ENCODE data around the gene PRKAG2. TPM values are rescaled to one million over a fixed set of nuclear protein-coding genes. Genes with fewer than 3 reads are reported as not detected.

Gene PRKAG2
- total RNA-seq, 2 donors from 2014 or later, result 41.3 to 51.8 TPM

DNA sequence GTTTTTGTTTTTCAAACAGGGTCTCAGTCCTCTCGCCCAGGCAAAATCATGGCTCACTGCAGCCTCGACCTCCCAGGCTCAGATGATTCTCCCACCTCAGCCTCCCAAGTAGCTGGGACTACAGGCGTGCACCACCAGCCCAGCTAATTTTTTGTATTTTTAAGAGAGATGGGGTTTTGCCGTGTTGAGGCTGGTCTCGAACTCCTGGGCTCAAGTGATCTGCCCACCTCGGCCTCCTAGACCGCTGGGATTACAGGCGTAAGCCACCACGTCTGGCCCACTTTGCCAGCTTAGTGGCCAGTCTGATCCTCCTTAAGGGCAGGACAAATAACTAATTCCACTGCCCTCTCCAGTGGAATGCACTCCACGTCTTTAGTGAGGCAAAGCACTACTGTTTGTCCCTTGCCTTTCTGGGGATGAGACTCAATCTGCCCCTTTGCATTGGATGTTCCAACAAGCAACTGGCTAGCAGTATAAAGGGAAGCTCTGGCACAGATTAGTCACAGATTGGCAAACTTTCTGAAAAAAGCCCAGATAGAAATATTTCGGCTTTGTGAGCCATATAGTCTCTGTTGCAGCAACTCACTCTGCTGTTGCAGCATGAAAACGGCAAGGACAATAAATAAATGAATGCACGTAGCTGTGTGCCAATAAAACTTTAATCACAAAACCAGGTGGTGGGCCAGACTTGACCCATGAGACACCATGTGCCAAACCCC lies 213.4 kb downstream of the PRKAG2 start:
- Mint-ChIP-seq H3K27ac (no peak overlapping the region), H3K4me1 (peaks cover 7% of the 10 kb centered on the region), H3K27me3 (no peaks in the 10 kb centered on the region), H3K36me3 (ENCODE audit: low read depth) (no peaks in the 10 kb centered on the region), H3K4me3 (no peak overlapping the region)
- no peaks in the 10 kb centered on the region for H3K9me3 ChIP-seq (ENCODE audit: control insufficient read depth, low read length, poor library complexity, severe bottlenecking)
- DNase-seq (no peak), ATAC-seq (no peak)

DNA sequence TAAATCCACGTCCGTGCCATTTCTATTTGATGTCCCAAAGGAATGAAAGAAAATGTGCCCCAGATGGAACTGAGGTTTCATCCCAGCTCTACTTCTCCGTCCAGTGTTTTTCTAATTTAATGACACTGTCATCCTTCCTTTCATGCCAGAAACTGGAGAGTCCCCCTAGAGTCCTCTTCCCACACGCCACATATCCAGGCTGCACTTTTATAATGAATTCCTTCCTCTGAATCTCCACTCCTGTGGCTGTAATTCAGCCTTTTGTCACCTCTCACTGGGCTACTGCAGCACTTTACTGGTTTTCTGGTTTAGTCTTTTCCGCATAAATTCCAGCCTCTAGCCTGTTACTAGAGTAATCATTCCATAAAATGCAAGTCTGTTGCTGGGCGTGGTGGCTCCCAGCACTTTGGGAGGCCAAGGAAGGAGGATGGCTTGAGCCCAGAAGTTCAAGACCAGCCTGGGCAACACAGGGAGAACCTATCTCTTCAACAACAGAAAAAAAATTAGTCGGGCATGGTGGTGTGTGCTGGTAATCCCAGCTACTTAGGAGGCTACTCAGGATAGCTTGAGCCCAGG lies 214.6 kb downstream of the PRKAG2 start:
- H3K9me3 ChIP-seq (ENCODE audit: control insufficient read depth, low read length, poor library complexity, severe bottlenecking), result no peaks in the 10 kb centered on the region
- ATAC-seq (no peak), DNase-seq (no peak)
- Mint-ChIP-seq H3K27me3 (no peaks in the 10 kb centered on the region), H3K4me3 (no peak overlapping the region), H3K27ac (no peak overlapping the region), H3K4me1 (peaks cover 7% of the 10 kb centered on the region), H3K36me3 (ENCODE audit: low read depth) (no peaks in the 10 kb centered on the region)

DNA sequence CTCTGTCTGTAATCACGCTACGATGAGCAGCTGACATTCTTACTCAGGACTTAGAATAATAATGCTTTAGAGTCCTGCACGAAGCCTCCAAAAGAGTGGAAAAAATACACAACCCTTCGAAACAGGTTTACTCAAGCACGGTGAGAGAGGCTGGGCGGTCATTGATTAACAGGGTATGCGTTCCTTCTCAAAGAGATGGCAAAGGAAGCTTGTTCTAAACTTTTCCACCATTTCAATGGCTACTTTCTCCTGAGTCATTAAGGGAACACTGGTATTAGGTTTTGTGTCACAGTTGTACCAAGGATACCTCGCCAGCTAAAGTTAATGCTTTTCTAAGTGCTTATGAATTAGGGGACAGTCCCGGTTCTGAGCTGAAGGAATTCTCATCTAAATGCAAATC lies 215.3 kb downstream of the PRKAG2 start:
- Mint-ChIP-seq H3K36me3 (ENCODE audit: low read depth) (no peaks in the 10 kb centered on the region), H3K27me3 (no peaks in the 10 kb centered on the region), H3K4me1 (peaks cover 7% of the 10 kb centered on the region), H3K27ac (no peak overlapping the region), H3K4me3 (no peak overlapping the region)
- DNase-seq (no peak), ATAC-seq (no peak)
- no peaks in the 10 kb centered on the region for H3K9me3 ChIP-seq (ENCODE audit: control insufficient read depth, low read length, poor library complexity, severe bottlenecking)

DNA sequence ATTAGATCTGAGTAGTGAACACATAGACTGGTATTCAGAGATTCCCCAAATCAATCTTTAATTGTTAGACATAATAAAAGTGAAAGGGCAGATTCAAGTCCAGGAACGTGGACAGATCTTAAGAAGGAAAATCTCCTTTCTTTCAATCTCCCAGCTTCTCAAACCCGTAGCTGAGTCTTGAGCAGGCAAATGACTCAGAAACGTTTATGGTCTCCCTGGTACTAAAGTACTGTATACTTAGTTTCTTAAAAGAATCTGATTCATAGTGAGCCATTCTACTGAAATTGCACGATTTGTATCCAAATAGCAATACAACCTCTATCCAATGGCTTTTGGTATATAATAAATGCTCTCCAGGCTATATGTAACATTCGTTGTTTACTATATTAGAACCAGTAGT lies 216.8 kb downstream of the PRKAG2 start:
- Mint-ChIP-seq H3K4me3 (no peak overlapping the region), H3K4me1 (peaks cover 7% of the 10 kb centered on the region), H3K27me3 (no peaks in the 10 kb centered on the region), H3K27ac (no peak overlapping the region), H3K36me3 (ENCODE audit: low read depth) (no peaks in the 10 kb centered on the region)
- no peak for DNase-seq
- no peaks in the 10 kb centered on the region for H3K9me3 ChIP-seq (ENCODE audit: control insufficient read depth, low read length, poor library complexity, severe bottlenecking)
- ATAC-seq, result no peak

DNA sequence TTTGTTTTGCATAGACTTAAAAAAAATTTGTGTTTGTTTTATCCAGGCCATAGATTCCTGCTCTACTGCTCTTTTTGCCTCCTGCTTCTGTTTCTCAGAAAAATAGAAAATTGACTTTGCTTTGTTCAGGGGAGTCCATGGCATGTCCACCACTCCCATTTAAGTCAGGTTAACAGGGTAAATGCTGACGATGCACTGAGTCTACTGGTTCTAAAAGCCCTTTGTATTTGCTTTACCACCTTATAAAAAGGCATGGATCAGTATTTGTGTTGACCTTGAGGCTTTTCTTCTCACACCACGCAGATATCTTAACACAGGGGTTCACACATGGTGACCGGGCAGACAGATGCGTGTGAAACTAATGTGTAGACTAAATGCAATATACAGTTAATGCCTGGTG lies 217.7 kb downstream of the PRKAG2 start:
- Mint-ChIP-seq H3K4me3 (no peak overlapping the region), H3K4me1 (peaks cover 8% of the 10 kb centered on the region), H3K36me3 (ENCODE audit: low read depth) (peaks cover 2% of the 10 kb centered on the region), H3K27ac (no peak overlapping the region), H3K27me3 (no peaks in the 10 kb centered on the region)
- DNase-seq (no peak), ATAC-seq (no peak)
- H3K9me3 ChIP-seq (ENCODE audit: control insufficient read depth, low read length, poor library complexity, severe bottlenecking), result no peaks in the 10 kb centered on the region

DNA sequence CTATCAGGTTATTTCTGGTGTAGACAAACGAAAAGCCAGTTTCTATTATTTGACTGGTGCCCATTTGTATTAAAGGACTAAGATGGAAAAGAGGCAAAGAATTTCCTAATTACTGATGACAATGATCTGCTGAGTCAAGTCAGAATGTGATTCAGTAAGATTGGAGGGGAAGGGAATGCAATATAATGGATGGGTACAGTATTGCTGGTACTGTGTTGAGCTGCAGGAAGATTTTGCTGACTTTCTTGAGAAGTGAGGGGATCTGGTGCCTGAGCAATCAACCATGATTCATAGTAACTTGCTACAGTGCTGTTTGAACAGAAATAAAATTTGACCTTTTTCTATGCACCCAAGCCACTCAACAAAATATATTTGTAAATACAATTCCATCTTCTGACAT lies 218.1 kb downstream of the PRKAG2 start:
- DNase-seq, result no peak
- ATAC-seq, result no peak

DNA sequence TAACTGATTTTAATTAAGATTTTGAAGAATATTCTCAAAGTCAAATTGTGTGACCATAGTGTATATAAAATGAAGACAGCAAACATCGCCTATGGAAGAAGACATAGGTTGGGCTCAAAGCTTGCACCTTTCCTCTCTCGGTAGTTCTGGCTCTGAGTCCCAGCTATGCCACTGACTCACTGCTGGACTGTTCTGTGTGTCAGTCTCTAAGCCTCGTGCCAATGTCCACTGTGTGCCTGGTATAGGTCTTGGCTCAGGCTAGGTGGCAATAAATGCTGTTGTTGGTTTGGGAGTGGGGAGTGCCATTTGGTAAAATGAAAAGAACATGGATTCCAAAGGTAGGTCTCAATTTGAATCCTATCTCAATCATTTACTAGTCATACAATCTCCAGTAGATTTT lies 219.7 kb downstream of the PRKAG2 start:
- H3K4me3 Mint-ChIP-seq, result no peak overlapping the region
- no peak for DNase-seq
- no peak for ATAC-seq
- H3K27ac Mint-ChIP-seq, result no peak overlapping the region
- H3K36me3 Mint-ChIP-seq (ENCODE audit: low read depth), result peaks cover 3% of the 10 kb centered on the region
- H3K27me3 Mint-ChIP-seq, result no peaks in the 10 kb centered on the region
- peaks cover 5% of the 10 kb centered on the region for H3K4me1 Mint-ChIP-seq
- no peaks in the 10 kb centered on the region for H3K9me3 ChIP-seq (ENCODE audit: control insufficient read depth, low read length, poor library complexity, severe bottlenecking)

More for the DNA sequence above, 218.1 kb downstream of the PRKAG2 start:
- Mint-ChIP-seq H3K27ac (no peak overlapping the region), H3K36me3 (ENCODE audit: low read depth) (peaks cover 3% of the 10 kb centered on the region), H3K4me3 (no peak overlapping the region), H3K4me1 (peaks cover 10% of the 10 kb centered on the region), H3K27me3 (no peaks in the 10 kb centered on the region)
- no peaks in the 10 kb centered on the region for H3K9me3 ChIP-seq (ENCODE audit: control insufficient read depth, low read length, poor library complexity, severe bottlenecking)

DNA sequence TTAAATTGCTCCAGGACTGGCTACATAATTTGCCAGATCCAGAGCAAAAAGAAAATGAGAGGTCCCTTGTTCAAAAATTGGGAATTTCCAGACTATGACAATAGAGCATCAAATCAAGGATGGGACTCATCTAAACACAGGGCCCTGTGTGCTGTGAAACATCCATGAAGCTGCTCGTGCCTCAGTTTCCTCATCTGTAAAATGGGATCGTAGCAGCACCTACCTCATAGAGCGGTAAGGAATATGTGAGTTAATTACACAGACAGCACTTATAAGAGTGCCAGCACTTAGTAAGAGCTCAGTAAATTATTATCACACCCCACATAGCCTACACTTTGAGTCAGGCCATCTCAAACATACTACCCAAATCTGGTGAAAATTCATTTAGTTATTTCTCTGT lies 221.4 kb downstream of the PRKAG2 start:
- Mint-ChIP-seq H3K4me3 (no peak overlapping the region), H3K36me3 (ENCODE audit: low read depth) (peaks cover 3% of the 10 kb centered on the region), H3K4me1 (peaks cover 4% of the 10 kb centered on the region), H3K27me3 (no peaks in the 10 kb centered on the region), H3K27ac (no peak overlapping the region)
- no peaks in the 10 kb centered on the region for H3K9me3 ChIP-seq (ENCODE audit: control insufficient read depth, low read length, poor library complexity, severe bottlenecking)
- DNase-seq (no peak), ATAC-seq (no peak)

DNA sequence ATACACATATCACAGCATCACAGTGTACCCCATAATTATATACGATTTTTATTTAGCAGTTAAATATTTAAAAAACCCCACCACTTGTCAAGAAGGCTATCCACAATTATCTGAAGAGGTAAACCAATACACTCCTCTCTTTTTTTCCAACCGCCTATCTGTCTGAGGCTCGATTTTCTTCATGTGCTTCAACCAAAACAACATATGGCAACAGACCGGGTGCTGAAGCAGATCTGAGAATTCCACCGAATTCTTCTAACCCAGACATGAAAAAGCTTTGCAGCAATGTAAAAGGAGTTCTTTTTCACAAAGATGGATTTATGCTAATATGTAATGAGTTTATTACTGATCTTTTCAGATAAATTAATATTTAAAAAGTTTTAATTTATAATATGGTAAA lies 224.8 kb downstream of the PRKAG2 start:
- H3K4me3 Mint-ChIP-seq, result no peak overlapping the region
- H3K27ac Mint-ChIP-seq, result no peak overlapping the region
- peaks cover 8% of the 10 kb centered on the region for H3K4me1 Mint-ChIP-seq
- DNase-seq (no peak), ATAC-seq (no peak)
- H3K9me3 ChIP-seq (ENCODE audit: control insufficient read depth, low read length, poor library complexity, severe bottlenecking), result no peaks in the 10 kb centered on the region
- H3K36me3 Mint-ChIP-seq (ENCODE audit: low read depth), result peaks cover 9% of the 10 kb centered on the region
- no peaks in the 10 kb centered on the region for H3K27me3 Mint-ChIP-seq

DNA sequence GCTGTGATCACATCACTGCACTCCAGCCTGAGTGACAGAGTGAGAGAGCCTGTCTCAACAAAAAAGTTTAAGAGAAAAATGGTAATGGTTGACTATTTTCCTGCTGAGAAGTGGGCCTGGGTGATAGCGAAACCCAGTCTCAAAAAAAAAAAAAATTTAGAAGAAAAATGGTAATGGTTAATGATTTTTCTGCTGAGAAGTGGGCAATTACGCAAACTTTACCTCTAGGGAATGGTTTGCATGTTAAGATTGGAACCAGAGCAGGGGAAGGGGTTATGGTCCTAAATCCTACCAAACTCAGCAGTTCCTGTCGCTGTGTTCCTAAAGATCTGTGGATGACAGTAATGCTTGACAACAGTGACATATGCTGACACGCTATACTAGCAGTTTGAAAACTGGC lies 226.8 kb downstream of the PRKAG2 start:
- ATAC-seq (no peak), DNase-seq (no peak)
- Mint-ChIP-seq H3K27me3 (no peaks in the 10 kb centered on the region), H3K36me3 (ENCODE audit: low read depth) (peaks cover 9% of the 10 kb centered on the region), H3K4me1 (peaks cover 8% of the 10 kb centered on the region), H3K27ac (no peak overlapping the region), H3K4me3 (no peak overlapping the region)
- no peaks in the 10 kb centered on the region for H3K9me3 ChIP-seq (ENCODE audit: control insufficient read depth, low read length, poor library complexity, severe bottlenecking)

DNA sequence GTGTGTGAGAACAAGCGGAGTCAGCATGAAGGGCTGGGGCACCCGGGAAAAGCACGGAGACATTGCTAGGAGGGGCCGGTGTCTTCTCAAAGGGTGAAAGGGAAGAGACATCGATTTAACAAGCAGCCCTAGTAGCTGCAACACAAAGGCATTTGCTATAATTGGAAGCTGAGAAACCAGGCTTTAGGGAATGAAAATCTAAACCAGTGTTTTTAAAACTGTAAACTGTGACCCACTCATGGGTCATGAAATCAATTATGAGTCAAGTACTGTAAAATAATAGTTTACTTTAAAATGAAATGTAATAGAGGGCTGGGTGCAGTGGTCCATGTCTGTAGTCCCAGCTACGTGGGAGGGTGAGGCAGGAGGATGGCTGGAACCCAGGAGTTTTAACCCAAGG lies 228.5 kb downstream of the PRKAG2 start:
- Mint-ChIP-seq H3K27me3 (no peaks in the 10 kb centered on the region), H3K36me3 (ENCODE audit: low read depth) (peaks cover 6% of the 10 kb centered on the region), H3K4me1 (peaks cover 5% of the 10 kb centered on the region), H3K4me3 (no peak overlapping the region), H3K27ac (no peak overlapping the region)
- no peaks in the 10 kb centered on the region for H3K9me3 ChIP-seq (ENCODE audit: control insufficient read depth, low read length, poor library complexity, severe bottlenecking)
- DNase-seq (no peak), ATAC-seq (no peak)

DNA sequence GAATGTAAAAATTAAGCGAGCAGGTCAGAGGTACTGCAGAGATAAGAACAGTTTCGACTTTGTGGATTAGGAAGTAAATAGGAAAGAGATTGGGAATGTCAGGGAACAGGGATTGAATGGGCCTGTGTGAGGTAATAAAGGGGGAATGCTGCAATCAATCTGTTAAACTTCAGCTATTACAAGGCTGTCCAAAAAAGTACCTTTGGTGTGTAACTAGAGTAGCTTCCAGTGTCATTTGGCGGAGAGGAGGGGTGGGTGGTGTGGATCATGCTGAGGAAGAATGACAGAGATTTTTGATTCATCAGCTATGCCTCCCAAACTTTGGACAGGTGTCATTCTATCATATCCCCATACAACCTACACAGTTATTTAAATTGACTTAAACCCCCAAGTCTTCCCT lies 229.0 kb downstream of the PRKAG2 start:
- peaks cover 5% of the 10 kb centered on the region for H3K4me1 Mint-ChIP-seq
- no peaks in the 10 kb centered on the region for H3K27me3 Mint-ChIP-seq
- DNase-seq (no peak), ATAC-seq (no peak)
- H3K4me3 Mint-ChIP-seq, result no peak overlapping the region
- no peak overlapping the region for H3K27ac Mint-ChIP-seq
- no peaks in the 10 kb centered on the region for H3K9me3 ChIP-seq (ENCODE audit: control insufficient read depth, low read length, poor library complexity, severe bottlenecking)
- H3K36me3 Mint-ChIP-seq (ENCODE audit: low read depth), result peaks cover 6% of the 10 kb centered on the region

DNA sequence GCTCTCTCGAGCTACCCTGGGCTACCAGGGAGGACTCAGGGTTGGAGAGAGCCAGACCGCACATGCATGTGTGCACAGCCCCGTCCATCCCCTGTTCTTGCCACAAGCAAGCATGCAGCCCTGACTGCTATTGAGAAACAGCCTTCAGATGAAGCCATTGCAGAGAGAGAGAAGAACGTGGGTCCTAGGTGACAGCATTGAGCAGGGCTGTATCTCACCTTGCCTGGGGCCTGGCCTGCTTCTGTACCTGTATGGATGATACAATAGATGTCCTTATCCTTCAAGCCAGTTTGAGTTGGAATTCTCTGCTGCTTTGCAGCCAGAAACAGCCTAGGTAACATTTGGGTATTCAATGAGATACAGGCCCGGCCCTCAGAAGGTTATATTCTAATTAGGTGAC lies 229.9 kb downstream of the PRKAG2 start:
- DNase-seq, result no peak
- Mint-ChIP-seq H3K36me3 (ENCODE audit: low read depth) (peaks cover 6% of the 10 kb centered on the region), H3K27me3 (no peaks in the 10 kb centered on the region), H3K4me1 (peaks cover 5% of the 10 kb centered on the region), H3K27ac (no peak overlapping the region), H3K4me3 (no peak overlapping the region)
- H3K9me3 ChIP-seq (ENCODE audit: control insufficient read depth, low read length, poor library complexity, severe bottlenecking), result no peaks in the 10 kb centered on the region
- ATAC-seq, result no peak

DNA sequence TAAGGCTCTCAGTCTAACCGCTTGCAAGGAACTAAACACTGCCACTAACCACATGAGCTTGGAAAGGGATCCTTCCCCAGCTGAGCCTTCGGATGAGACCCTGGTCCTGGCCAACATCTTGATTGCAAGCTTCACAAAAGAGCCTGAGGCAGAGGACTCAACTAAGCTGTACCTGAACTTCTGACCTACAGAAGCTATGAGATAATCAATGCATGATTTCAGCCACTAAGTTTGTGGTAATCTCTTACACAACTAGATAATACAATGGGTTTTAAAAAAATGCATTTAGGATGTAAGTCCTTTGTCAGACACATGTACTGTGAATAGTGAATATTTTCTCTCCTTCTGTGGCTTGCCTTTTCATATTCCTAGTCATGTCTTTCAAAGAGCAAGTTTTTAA lies 231.6 kb downstream of the PRKAG2 start:
- Mint-ChIP-seq H3K36me3 (ENCODE audit: low read depth) (peaks cover 6% of the 10 kb centered on the region), H3K4me3 (no peak overlapping the region), H3K27me3 (no peaks in the 10 kb centered on the region), H3K27ac (no peak overlapping the region), H3K4me1 (peaks cover 8% of the 10 kb centered on the region)
- ATAC-seq, result no peak
- no peak for DNase-seq
- H3K9me3 ChIP-seq (ENCODE audit: control insufficient read depth, low read length, poor library complexity, severe bottlenecking), result no peaks in the 10 kb centered on the region

Measured in T-helper 17 cell (primary cell).